MM.1S (cell line): ENCODE measurements around the gene SLC39A7.

ENCODE experiments used
- DNase-seq: peaks from one replicate; pipeline ENCODE4 v3.0.0-alpha.2; 2015
- H2AFZ ChIP-seq: fragments of 300-600 bp; sonication (generic); 2 replicates; pipeline ENCODE4 v1.6.0; 2016; ENCODE audit warnings: antibody characterized with exemption, low read length
- H3F3A ChIP-seq: fragments of 300-600 bp; sonication (generic); 2 replicates; pipeline ENCODE4 v1.6.1; 2016; ENCODE audit warnings: mild to moderate bottlenecking, antibody characterized with exemption, low read length, moderate library complexity, mixed read lengths; ENCODE audit not compliant: insufficient read depth
- H3K27ac ChIP-seq: fragments of 300-600 bp; sonication (generic); 2 replicates; pipeline ENCODE4 v1.5.1; 2016; ENCODE audit warnings: mild to moderate bottlenecking, low read length
- H3K27me3 ChIP-seq: fragments of 300-600 bp; sonication (generic); replicated peaks from 2 replicates; pipeline ENCODE4 v1.6.0; 2016; ENCODE audit warnings: low read length; ENCODE audit not compliant: insufficient read depth
- H3K36me3 ChIP-seq: fragments of 300-600 bp; sonication (generic); replicated peaks from 2 replicates; pipeline ENCODE4 v1.6.1; 2016; ENCODE audit warnings: mild to moderate bottlenecking, low read length, mixed read lengths; ENCODE audit not compliant: insufficient read depth
- H3K4me1 ChIP-seq: fragments of 300-600 bp; sonication (generic); 2 replicates; pipeline ENCODE4 v1.6.1; 2016; ENCODE audit warnings: low read length, mixed read lengths
- H3K4me2 ChIP-seq: fragments of 300-600 bp; sonication (generic); 2 replicates; pipeline ENCODE4 v1.6.0; 2016; ENCODE audit warnings: low read depth, low read length
- H3K4me3 ChIP-seq: fragments of 300-600 bp; sonication (generic); 2 replicates; pipeline ENCODE4 v1.5.1; 2016; ENCODE audit warnings: low read length, mixed read lengths
- H3K79me2 ChIP-seq: fragments of 300-600 bp; sonication (generic); 2 replicates; pipeline ENCODE4 v1.6.1; 2016; ENCODE audit warnings: mixed run types, low read length, mixed read lengths
- H3K9ac ChIP-seq: fragments of 300-600 bp; sonication (generic); 2 replicates; pipeline ENCODE4 v1.6.1; 2016; ENCODE audit warnings: low read length, mixed read lengths
- H3K9me2 ChIP-seq: fragments of 300-600 bp; sonication (generic); replicated peaks from 2 replicates; pipeline ENCODE4 v1.6.1; 2016; ENCODE audit warnings: mild to moderate bottlenecking, low read length, mixed read lengths; ENCODE audit not compliant: insufficient read depth
- H3K9me3 ChIP-seq: fragments of 300-600 bp; sonication (generic); replicated peaks from 2 replicates; pipeline ENCODE4 v1.6.1; 2016; ENCODE audit warnings: mild to moderate bottlenecking, low read length, mixed read lengths; ENCODE audit not compliant: insufficient read depth
- H4K20me1 ChIP-seq: fragments of 300-600 bp; sonication (generic); 2 replicates; pipeline ENCODE4 v1.6.1; 2016; ENCODE audit warnings: mild to moderate bottlenecking, low read length, moderate library complexity, mixed read lengths; ENCODE audit not compliant: insufficient read depth
- CTCF ChIP-seq: fragments of 300-600 bp; sonication (generic); IDR thresholded peaks from 2 replicates; pipeline ENCODE4 v1.5.1; 2016; ENCODE audit warnings: antibody characterized with exemption, low read length, mixed read lengths
- EZH2 ChIP-seq: fragments of 300-600 bp; sonication (generic); optimal IDR thresholded peaks from 2 replicates; pipeline ENCODE3; 2017; ENCODE audit warnings: low read depth, mild to moderate bottlenecking, antibody characterized with exemption, low read length, mixed read lengths
- EZH2phosphoT487 ChIP-seq: fragments of 300-600 bp; sonication (generic); IDR thresholded peaks from 2 replicates; pipeline ENCODE4 v1.6.1; 2018; ENCODE audit warnings: antibody characterized with exemption, low read length

SLC39A7 gene

GRCh38 chr6:33243476-33243875 is 42.8 kb downstream of the SLC39A7 start:
- no peaks in the 10 kb centered on the region for H3K9me2 ChIP-seq
- H3F3A ChIP-seq, result peaks cover under 1% of the 10 kb centered on the region
- no peaks in the 10 kb centered on the region for H3K79me2 ChIP-seq
- H2AFZ ChIP-seq, result no peak overlapping the region
- DNase-seq, result no peak
- no peak overlapping the region for H3K4me2 ChIP-seq
- no peak overlapping the region for H3K27ac ChIP-seq
- 0 out of 2 replicates have a peak, but pooled peaks cover 2% of the 10 kb centered on the region for H3K4me1 ChIP-seq
- H3K9me3 ChIP-seq, result no peaks in the 10 kb centered on the region
- H3K4me3 ChIP-seq, result no peak overlapping the region
- H3K9ac ChIP-seq, result no peak overlapping the region
- TF ChIP-seq CTCF, result no peak
- TF ChIP-seq EZH2, result no peak
- no peak for TF ChIP-seq EZH2phosphoT487
- no peaks in the 10 kb centered on the region for H3K36me3 ChIP-seq
- no peaks in the 10 kb centered on the region for H4K20me1 ChIP-seq
- peaks cover 16% of the 10 kb centered on the region; the same call in 1 of the 2 replicates for H3K27me3 ChIP-seq

GRCh38 chr6:33247977-33248642 is 47.4 kb downstream of the SLC39A7 start:
- Histone ChIP-seq H3K36me3 (no peaks in the 10 kb centered on the region), H3K4me2 (peak overlapping the region; percentile 100), H3F3A (peaks cover 6% of the 10 kb centered on the region), H3K9me3 (no peaks in the 10 kb centered on the region), H4K20me1 (no peaks in the 10 kb centered on the region), H3K4me1 (peaks cover 10% of the 10 kb centered on the region), H3K9me2 (no peaks in the 10 kb centered on the region), H3K27ac (peak overlapping the region; percentile 77; the same call in 1 of the 2 replicates), H3K79me2 (peaks cover 12% of the 10 kb centered on the region), H2AFZ (peak overlapping the region; percentile 91), H3K9ac (peak overlapping the region; percentile 64; the same call in 1 of the 2 replicates), H3K4me3 (peak overlapping the region; percentile 74), H3K27me3 (0 out of 2 replicates have a peak, but pooled peaks cover 4% of the 10 kb centered on the region)
- no peak for TF ChIP-seq EZH2
- TF ChIP-seq CTCF, result peak; percentile 79
- TF ChIP-seq EZH2phosphoT487, result no peak
- peak; percentile 87 for DNase-seq

- Histone ChIP-seq H3K4me1 (peaks cover 10% of the 10 kb centered on the region), H3K27me3 (no peaks in the 10 kb centered on the region), H2AFZ (peak overlapping the region; percentile 91), H3K9me2 (no peaks in the 10 kb centered on the region), H3K79me2 (peaks cover 12% of the 10 kb centered on the region), H3K4me3 (peak overlapping the region; percentile 74), H3K27ac (peak overlapping the region; percentile 77; the same call in 1 of the 2 replicates), H3K9ac (peak overlapping the region; percentile 64), H3K4me2 (peak overlapping the region; percentile 100), H3K9me3 (no peaks in the 10 kb centered on the region), H3F3A (peaks cover 6% of the 10 kb centered on the region), H4K20me1 (no peaks in the 10 kb centered on the region), H3K36me3 (no peaks in the 10 kb centered on the region)
- no peak for DNase-seq
- TF ChIP-seq EZH2phosphoT487, result no peak
- TF ChIP-seq EZH2, result no peak
- TF ChIP-seq CTCF, result no peak
Measured at GRCh38 chr6:33248643-33248931, 47.9 kb downstream of the SLC39A7 start.
